Measurements from ENCODE around the gene OR6B3.

- TF ChIP-seq CTCF (conservative IDR thresholded peaks at IDR 0.05; ENCODE audit: low read depth, low read length) (no peak), EZH2phosphoT487 (IDR thresholded peaks at IDR 0.05; ENCODE audit: borderline replicate concordance, low read length) (no peak), EZH2 (IDR thresholded peaks at IDR 0.05; ENCODE audit: low read length, unreplicated experiment) (no peak)
Measured at GRCh38 chr2:240074545-240074944, 21.2 kb upstream of the OR6B3 start.
